Measurements from ENCODE around the gene UBAP2.

GRCh38 chr9:33924978-33925797, 123.5 kb downstream of the UBAP2 start:
- TF ChIP-seq CTCF (conservative IDR thresholded peaks at IDR 0.05; ENCODE audit: low read depth, low read length) = peak; percentile 81
- TF ChIP-seq EZH2 (IDR thresholded peaks at IDR 0.05; ENCODE audit: borderline replicate concordance, low read depth, low read length, poor library complexity, severe bottlenecking) = no peak
